H1 (cell line): Measurements from ENCODE around the gene GPR17. TPM values are rescaled to one million over a fixed set of nuclear protein-coding genes. Genes with fewer than 3 reads are reported as not detected.

ENCODE experiments used
- CTCF ChIA-PET: fragments of 300-600 bp; sonication (Branson Sonifier 250); formaldehyde crosslinking; loops from one replicate; lab custom pipeline; 2021; ENCODE audit not compliant: partially characterized antibody; lab: Charles Lee
- POLR2A ChIA-PET: fragments of 300-600 bp; sonication (Branson Sonifier 250); formaldehyde crosslinking; loops from one replicate; lab custom pipeline; 2021; ENCODE audit warnings: inconsistent platforms; ENCODE audit not compliant: partially characterized antibody; lab: Charles Lee
- DNase-seq, 2 experiments: peaks; one replicate each; pipeline versions ENCODE4 v3.0.0 to v3.0.0-alpha.2; 2010 to 2022; ENCODE audit warnings: low spot score in 2 of 2, low read depth in 1 of 2, mixed read lengths in 1 of 2
- FAIRE-seq: peaks from 2 replicates; lab custom pipeline; 2011; peaks lifted over from hg19 to GRCh38; lab: Jason Lieb, UNC
- H2AFZ ChIP-seq: 2 replicates; pipeline ENCODE4 v1.8.1; 2012; ENCODE audit warnings: low read length, inconsistent platforms
- H2AK5ac ChIP-seq: 2 replicates; pipeline ENCODE4 v1.6.1; 2013; ENCODE audit warnings: low read depth, low read length
- H2BK120ac ChIP-seq: replicated peaks from 2 replicates; pipeline ENCODE3; 2013; ENCODE audit warnings: low read depth, low read length, inconsistent platforms
- H2BK12ac ChIP-seq: 2 replicates; pipeline ENCODE4 v1.6.1; 2013; ENCODE audit warnings: low read depth, low read length
- H2BK15ac ChIP-seq: 2 replicates; pipeline ENCODE4 v1.6.1; 2013; ENCODE audit warnings: low read length
- H2BK20ac ChIP-seq: 2 replicates; pipeline ENCODE4 v1.6.1; 2013; ENCODE audit warnings: low read length
- H2BK5ac ChIP-seq: 2 replicates; pipeline ENCODE4 v1.6.1; 2013; ENCODE audit warnings: low read depth, low read length
- H3K14ac ChIP-seq: 2 replicates; pipeline ENCODE4 v1.6.1; 2013; ENCODE audit warnings: inconsistent platforms; ENCODE audit not compliant: insufficient read length
- H3K18ac ChIP-seq: 2 replicates; pipeline ENCODE4 v1.6.1; 2013; ENCODE audit warnings: low read length; ENCODE audit errors: extremely low read depth
- H3K23ac ChIP-seq: 2 replicates; pipeline ENCODE4 v1.6.1; 2013; ENCODE audit warnings: inconsistent platforms; ENCODE audit not compliant: insufficient read length
- H3K23me2 ChIP-seq: 2 replicates; pipeline ENCODE4 v1.6.1; 2013; ENCODE audit warnings: low read depth, low read length
- H3K27ac ChIP-seq: 2 replicates; pipeline ENCODE4 v1.6.1; 2011; ENCODE audit warnings: low read depth, low read length, inconsistent platforms
- H3K27me3 ChIP-seq, 4 experiments: replicated peaks in 1 of 4; 1 replicate in 1 of 4; 2 replicates in 3 of 4; pipeline versions ENCODE4 v1.6.1 to v1.8.1; 2011 to 2013; ENCODE audit warnings: low read length in 3 of 4, mild to moderate bottlenecking in 3 of 4, inconsistent platforms in 2 of 4, mixed read lengths in 2 of 4, moderate library complexity in 1 of 4; ENCODE audit not compliant: control insufficient read depth in 3 of 4, insufficient read depth in 3 of 4; ENCODE audit errors: extremely low read depth in 1 of 4
- H3K36me3 ChIP-seq, 4 experiments: 2 replicates each; pipeline versions ENCODE4 v1.6.1 to v1.8.1; 2011 to 2013; ENCODE audit warnings: mild to moderate bottlenecking in 4 of 4, low read length in 3 of 4, moderate library complexity in 2 of 4, control low read depth in 1 of 4, inconsistent platforms in 1 of 4; ENCODE audit not compliant: insufficient read depth in 4 of 4, control insufficient read depth in 2 of 4
- H3K4ac ChIP-seq: replicated peaks from 2 replicates; pipeline ENCODE3; 2013; ENCODE audit warnings: low read length, low read depth, mixed read lengths, inconsistent platforms; ENCODE audit not compliant: insufficient read length
- H3K4me1 ChIP-seq, 4 experiments: replicated peaks in 1 of 4; 1 replicate in 1 of 4; 2 replicates in 3 of 4; pipeline versions ENCODE4 v1.6.1 to v1.8.1; 2011 to 2013; ENCODE audit warnings: low read length in 3 of 4, inconsistent platforms in 2 of 4, mixed read lengths in 1 of 4; ENCODE audit not compliant: insufficient read depth in 4 of 4, control insufficient read depth in 3 of 4
- H3K4me2 ChIP-seq, 2 experiments: 2 replicates each; pipeline versions ENCODE4 v1.6.1 to v1.8.1; 2011 to 2013; ENCODE audit warnings: low read depth in 2 of 2, low read length in 2 of 2, control low read depth in 1 of 2, inconsistent platforms in 1 of 2, mild to moderate bottlenecking in 1 of 2; ENCODE audit not compliant: insufficient read depth in 1 of 2
- H3K4me3 ChIP-seq, 4 experiments: fragments of 200-600, 300-600 bp in 1 of 4; sonication (generic), shearing (Covaris generic), sonication (Bioruptor Twin) in 1 of 4; 2 replicates each; pipeline versions ENCODE4 v1.5.1 to v1.8.1; 2011 to 2016; ENCODE audit warnings: low read length in 4 of 4, low read depth in 3 of 4, control low read depth in 2 of 4, inconsistent platforms in 2 of 4, mild to moderate bottlenecking in 2 of 4, mixed read lengths in 1 of 4, moderate library complexity in 1 of 4; ENCODE audit not compliant: insufficient read depth in 2 of 4; ENCODE audit errors: extremely low read depth in 1 of 4
- H3K56ac ChIP-seq: replicated peaks from 2 replicates; pipeline ENCODE3; 2013; ENCODE audit warnings: low read depth, mild to moderate bottlenecking, mixed read lengths, low read length, inconsistent platforms; ENCODE audit not compliant: insufficient read length
- H3K79me1 ChIP-seq: 2 replicates; pipeline ENCODE4 v1.6.1; 2013; ENCODE audit warnings: low read depth, low read length, control low read depth
- H3K79me2 ChIP-seq, 2 experiments: 2 replicates each; pipeline versions ENCODE4 v1.6.1 to v1.8.1; 2012 to 2013; ENCODE audit warnings: low read length in 2 of 2, mild to moderate bottlenecking in 2 of 2, inconsistent platforms in 1 of 2; ENCODE audit not compliant: insufficient read depth in 2 of 2, control insufficient read depth in 1 of 2
- H3K9ac ChIP-seq, 4 experiments: replicated peaks in 1 of 4; 1 replicate in 1 of 4; 2 replicates in 3 of 4; pipeline versions ENCODE4 v1.6.1 to v1.8.1; 2011 to 2013; ENCODE audit warnings: low read depth in 3 of 4, low read length in 3 of 4, control low read depth in 2 of 4, mild to moderate bottlenecking in 2 of 4, moderate library complexity in 2 of 4, inconsistent platforms in 1 of 4; ENCODE audit errors: extremely low read depth in 1 of 4
- H3K9me3 ChIP-seq, 2 experiments: 2 replicates each; pipeline versions ENCODE4 v1.6.1 to v1.8.1; 2012 to 2013; ENCODE audit warnings: mild to moderate bottlenecking in 2 of 2, moderate library complexity in 2 of 2, control low read depth in 1 of 2, inconsistent platforms in 1 of 2, low read depth in 1 of 2, low read length in 1 of 2, mixed read lengths in 1 of 2; ENCODE audit not compliant: insufficient read depth in 2 of 2
- H4K20me1 ChIP-seq, 2 experiments: replicated peaks in 1 of 2; 2 replicates each; pipeline versions ENCODE3 to v1.8.1; 2011 to 2013; ENCODE audit warnings: inconsistent platforms in 2 of 2, low read length in 2 of 2, mild to moderate bottlenecking in 1 of 2; ENCODE audit not compliant: insufficient read depth in 2 of 2, control insufficient read depth in 1 of 2
- H4K5ac ChIP-seq: 2 replicates; pipeline ENCODE4 v1.6.1; 2013; ENCODE audit warnings: low read length, low read depth, mixed read lengths, inconsistent platforms; ENCODE audit not compliant: insufficient read length
- H4K8ac ChIP-seq: 2 replicates; pipeline ENCODE4 v1.8.0; 2013; ENCODE audit warnings: mild to moderate bottlenecking, moderate library complexity, low read length, inconsistent platforms; ENCODE audit not compliant: insufficient read depth; ENCODE audit errors: extremely low read depth
- H4K91ac ChIP-seq: replicated peaks from 2 replicates; pipeline ENCODE3; 2013; ENCODE audit warnings: low read length, mixed read lengths, inconsistent platforms; ENCODE audit not compliant: insufficient read length
- ASH2L ChIP-seq: fragments of 200-600, 300-600 bp; sonication (generic); IDR thresholded peaks from one replicate; pipeline ENCODE4 v1.7.1; 2017; ENCODE audit warnings: low read length
- BCL11A ChIP-seq, 2 experiments: IDR thresholded peaks; one replicate each; pipeline ENCODE4 v1.6.1; 2011; ENCODE audit warnings: low read depth in 2 of 2, low read length in 2 of 2, mild to moderate bottlenecking in 2 of 2
- EP300 ChIP-seq, 2 experiments: IDR thresholded peaks; 1 replicate in 1 of 2; 2 replicates in 1 of 2; pipeline ENCODE4 v1.6.1; 2011 to 2012; ENCODE audit warnings: low read depth in 2 of 2, low read length in 2 of 2, mild to moderate bottlenecking in 2 of 2, borderline replicate concordance in 1 of 2, inconsistent platforms in 1 of 2, moderate library complexity in 1 of 2
- FOSL1 ChIP-seq: IDR thresholded peaks from 2 replicates; pipeline ENCODE4 v1.6.1; 2011; ENCODE audit warnings: mild to moderate bottlenecking, low read depth, low read length, moderate library complexity; ENCODE audit not compliant: insufficient read depth
- MAFK ChIP-seq: IDR thresholded peaks from 2 replicates; pipeline ENCODE4 v1.6.1; 2012; ENCODE audit warnings: low read depth, mild to moderate bottlenecking, improper control_type of control experiment, low read length
- PHF8 ChIP-seq: fragments of 200-600 bp; sonication (generic); conservative IDR thresholded peaks from 2 replicates; pipeline ENCODE4 v1.7.1; 2012; ENCODE audit warnings: low read depth, mild to moderate bottlenecking, inconsistent platforms, low read length, moderate library complexity
- RAD21 ChIP-seq, 2 experiments: IDR thresholded peaks in 1 of 2; conservative IDR thresholded peaks in 1 of 2; 2 replicates each; pipeline ENCODE4 v1.6.1; 2011; ENCODE audit warnings: low read depth in 2 of 2, low read length in 2 of 2, improper control_type of control experiment in 1 of 2, inconsistent platforms in 1 of 2, mild to moderate bottlenecking in 1 of 2, moderate library complexity in 1 of 2
- RXRA ChIP-seq: IDR thresholded peaks from 2 replicates; pipeline ENCODE4 v1.6.1; 2011; ENCODE audit warnings: low read depth, mild to moderate bottlenecking, low read length, moderate library complexity; ENCODE audit not compliant: insufficient read depth
- SIN3A ChIP-seq, 2 experiments: IDR thresholded peaks in 1 of 2; conservative IDR thresholded peaks in 1 of 2; 2 replicates each; pipeline ENCODE4 v1.6.1; 2011 to 2012; ENCODE audit warnings: low read length in 2 of 2, improper control_type of control experiment in 1 of 2, low read depth in 1 of 2, mild to moderate bottlenecking in 1 of 2
- SIRT6 ChIP-seq: IDR thresholded peaks from one replicate; pipeline ENCODE4 v1.7.1; 2012; ENCODE audit warnings: low read length, inconsistent platforms
- SP1 ChIP-seq: IDR thresholded peaks from 2 replicates; pipeline ENCODE4 v1.6.1; 2011; ENCODE audit warnings: low read depth, low read length
- TEAD4 ChIP-seq: IDR thresholded peaks from 2 replicates; pipeline ENCODE4 v1.6.1; 2012; ENCODE audit warnings: low read depth, low read length, inconsistent platforms, mixed read lengths
- WGBS, 2 experiments: shearing (Covaris generic) in 1 of 2; methylation state at CpG; one replicate each; pipeline versions ENCODE4 v1.1.6 to v1.1.7; 2013 to 2015; ENCODE audit warnings: low lambda C conversion rate in 2 of 2, mixed read lengths in 2 of 2, inconsistent platforms in 1 of 2, low coverage in 1 of 2, missing lambda C conversion rate in 1 of 2; ENCODE audit not compliant: insufficient replicate concordance in 2 of 2, insufficient coverage in 1 of 2, insufficient read length in 1 of 2; ENCODE audit errors: extremely low coverage in 1 of 2, missing lambda C conversion rate in 1 of 2; 5-methylcytosine and 5-hydroxymethylcytosine counted together
- polyA plus RNA-seq, 7 experiments: library from polyadenylated mRNA; depleted of rRNA in 3 of 7; stranded (reverse) in 5 of 7; unstranded in 2 of 7; fragments of >200 nt in 5 of 7; fragments of 200-250 nt in 2 of 7; gene quantifications; 1 replicate in 5 of 7; 2 replicates in 1 of 7; 4 replicates in 1 of 7; pipeline versions ENCODE4 v1.2.1 to v1.2.3, GENCODE V29; 2011 to 2013; ENCODE audit warnings: missing spikeins in 2 of 7, mixed read lengths in 2 of 7
- total RNA-seq: library from RNA; stranded (reverse); fragmentation: NEBNext Ultra II Directional; extraction: Animal tissue kit (Norgen Biotek cat#: 25700); gene quantifications from 2 replicates; pipeline ENCODE4 v1.2.1, GENCODE V29; 2021

Gene GPR17
- total and polyA plus RNA-seq, 2 of the 8 experiments (the other 6 are each of a cell fraction or from before 2014, with no cell fraction given), result 0.03 TPM; not detected in 1

DNA sequence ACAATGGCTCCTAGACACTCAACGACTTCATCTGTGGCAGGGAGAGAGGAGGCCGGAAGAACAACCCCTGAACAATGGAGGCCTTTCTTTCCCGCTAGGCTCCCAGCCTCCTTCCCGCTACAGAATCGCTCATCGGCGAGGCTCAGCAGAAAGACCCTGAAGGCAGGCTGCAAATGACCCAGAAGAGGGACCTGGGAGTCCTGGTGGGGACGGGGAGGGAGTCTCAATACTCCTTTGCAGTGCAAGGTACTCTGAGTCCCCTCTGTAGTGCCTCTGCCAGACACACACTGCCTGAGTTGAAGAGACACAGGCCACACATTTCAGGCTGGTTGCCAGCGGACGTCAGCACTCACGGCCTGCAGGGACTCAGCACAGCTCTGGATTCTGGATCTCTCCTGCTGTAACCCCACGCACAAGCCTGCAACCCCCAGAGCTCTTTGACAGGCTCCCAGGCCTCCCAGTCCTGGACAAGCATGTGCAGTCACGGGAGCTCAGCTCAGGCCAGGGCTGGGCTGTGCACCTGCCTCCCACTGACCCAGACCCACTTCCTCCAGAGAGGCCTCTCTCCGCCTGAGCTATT is 6.1 kb downstream of the GPR17 start:
- no peaks in the 10 kb centered on the region for H3K23me2 ChIP-seq
- 0 out of 2 replicates have a peak, but pooled peaks cover 3% of the 10 kb centered on the region for H3K79me1 ChIP-seq
- no peak overlapping the region for H2BK5ac ChIP-seq
- H2BK15ac ChIP-seq, result no peak overlapping the region
- H2AK5ac ChIP-seq, result no peak overlapping the region
- ChIA-PET POLR2A (interaction anchor here (0.9 to 1.0 kb wide), 2 partner anchors 126 to 213 kb away, joined by 3 to 4 read pairs; partner anchors contain the start of gene IWS1), CTCF (interaction anchor here (0.8 to 13.7 kb wide), 9 partner anchors 11 to 75 kb away, joined by 3 to 160 read pairs (median 5); partner anchors contain the start of gene LIMS2)
- H4K91ac ChIP-seq, result no peak overlapping the region
- no peaks in the 10 kb centered on the region for H3K79me2 ChIP-seq
- H4K20me1 ChIP-seq, result peaks cover 0 to 1% of the 10 kb centered on the region in 2 experiments
- no peak overlapping the region for H2BK120ac ChIP-seq
- H3K27ac ChIP-seq, result no peak overlapping the region
- H3K9ac ChIP-seq, result no peak overlapping the region
- H3K36me3 ChIP-seq, result no peaks in the 10 kb centered on the region
- H2AFZ ChIP-seq, result no peak overlapping the region
- no peak overlapping the region for H3K14ac ChIP-seq
- DNase-seq, result no peak
- no peak overlapping the region for H2BK20ac ChIP-seq
- no peak for FAIRE-seq
- 88% methylated on average over 13 of the region's 14 CpGs; no CpG with 5 or more reads in 1 of the 2 experiments for WGBS, 2 experiments
- H3K9me3 ChIP-seq, result no peaks in the 10 kb centered on the region
- H3K4me3 ChIP-seq, result no peak overlapping the region
- no peak overlapping the region for H3K18ac ChIP-seq
- no peak overlapping the region for H3K56ac ChIP-seq
- H3K4me1 ChIP-seq, result peaks cover 0 to 5% (median under 1%) of the 10 kb centered on the region in 4 experiments; a peak in 2 of 7 replicates
- no peak overlapping the region for H3K4ac ChIP-seq
- H3K23ac ChIP-seq, result no peak overlapping the region
- H4K8ac ChIP-seq, result no peak overlapping the region; the same call in 1 of the 2 replicates
- H2BK12ac ChIP-seq, result no peak overlapping the region
- H3K4me2 ChIP-seq, result no peak overlapping the region
- H4K5ac ChIP-seq, result no peak overlapping the region
- peaks cover 0 to 2% (median 0%) of the 10 kb centered on the region in 4 experiments; a peak in 1 of 7 replicates for H3K27me3 ChIP-seq
- TF ChIP-seq RXRA, result no peak
- no peak for TF ChIP-seq ASH2L
- no peak for TF ChIP-seq EP300 (IDR thresholded peaks at IDR 0.05; ENCODE audit: borderline replicate concordance in 1 of 2, low read depth in 2 of 2, low read length in 2 of 2)
- TF ChIP-seq SIRT6, result no peak
- no peak for TF ChIP-seq SP1
- TF ChIP-seq SIN3A (conservative IDR thresholded peaks at IDR 0.05 in 1 of 2, IDR thresholded peaks at IDR 0.05 in 1 of 2; ENCODE audit: low read depth in 1 of 2, low read length in 2 of 2), result no peak
- no peak for TF ChIP-seq RAD21 (IDR thresholded peaks at IDR 0.05 in 1 of 2, conservative IDR thresholded peaks at IDR 0.05 in 1 of 2; ENCODE audit: low read depth in 2 of 2, low read length in 2 of 2)
- TF ChIP-seq MAFK, result no peak
- TF ChIP-seq FOSL1, result no peak
- no peak for TF ChIP-seq BCL11A (IDR thresholded peaks at IDR 0.05; ENCODE audit: low read depth in 2 of 2, low read length in 2 of 2)
- TF ChIP-seq TEAD4, result no peak
- TF ChIP-seq PHF8, result no peak
